Measurements from ENCODE around the gene TEDDM1.
"Not testable (repeated sequence)": the region's sequence is repeated elsewhere in the genome, so short reads cannot be mapped to it uniquely, and the experiment has no call there.

The TEDDM1 gene

GRCh38 chr1:182379781-182380180 lies 20.7 kb downstream of the TEDDM1 start:
- DNase-seq, result not testable (repeated sequence)

GRCh38 chr1:182376936-182377574 lies 23.4 kb downstream of the TEDDM1 start:
- no peak for DNase-seq

- DNase-seq, result no peak
These were observed 26.2 kb downstream of the TEDDM1 start for GRCh38 chr1:182374101-182374834.

GRCh38 chr1:182370532-182370931 lies 29.9 kb downstream of the TEDDM1 start:
- DNase-seq, result no peak

GRCh38 chr1:182368903-182369302 lies 31.6 kb downstream of the TEDDM1 start:
- no peak for DNase-seq

- no peak for DNase-seq
These were observed 32.1 kb downstream of the TEDDM1 start for GRCh38 chr1:182368358-182368757.

- DNase-seq, result no peak
These were observed 32.5 kb downstream of the TEDDM1 start for GRCh38 chr1:182367926-182368325.

- DNase-seq, result no peak
These were observed 33.9 kb downstream of the TEDDM1 start for GRCh38 chr1:182366596-182366995.

- DNase-seq, result no peak
These were observed 40.8 kb downstream of the TEDDM1 start for GRCh38 chr1:182359645-182360044.

- DNase-seq, result no peak
These were observed 42.6 kb downstream of the TEDDM1 start for GRCh38 chr1:182357913-182358312.

- no peak for DNase-seq
These were observed 43.3 kb downstream of the TEDDM1 start for GRCh38 chr1:182357171-182357570.

GRCh38 chr1:182355723-182356098 lies 44.8 kb downstream of the TEDDM1 start:
- no peak for DNase-seq

GRCh38 chr1:182351790-182352364 lies 48.6 kb downstream of the TEDDM1 start:
- DNase-seq, result no peak

- no peak for DNase-seq
These were observed 49.6 kb downstream of the TEDDM1 start for GRCh38 chr1:182350839-182351238.

GRCh38 chr1:182348961-182349747 lies 51.3 kb downstream of the TEDDM1 start:
- DNase-seq, result no peak
